ENCODE results near the gene CPA5.

Gene CPA5

GRCh38 chr7:130410868-130411541 is 66.4 kb downstream of the CPA5 start:
- Histone ChIP-seq H3K4me3 (ENCODE audit: control insufficient read depth in 1 of 7, extremely low read depth in 1 of 7, insufficient read depth in 4 of 7, low read depth in 2 of 7, low read length in 6 of 7) (no peak overlapping the region), H3K27ac (ENCODE audit: insufficient read depth in 1 of 2, low read depth in 1 of 2, low read length in 2 of 2, poor library complexity in 1 of 2, severe bottlenecking in 2 of 2) (no peak overlapping the region), H3K36me3 (ENCODE audit: control insufficient read depth in 4 of 4, insufficient read depth in 4 of 4, low read length in 3 of 4) (peaks cover 0 to 5% (median 5%) of the 10 kb centered on the region in 4 experiments), H3K4me1 (ENCODE audit: control extremely low read depth in 1 of 4, control insufficient read depth in 4 of 4, insufficient read depth in 4 of 4, low read length in 3 of 4) (peaks cover 6 to 35% (median 23%) of the 10 kb centered on the region in 4 experiments), H3K27me3 (replicated peaks in 2 of 5; ENCODE audit: control insufficient read depth in 4 of 5, insufficient read depth in 5 of 5, low read length in 4 of 5) (no peaks in the 10 kb centered on the region), H3K9me3 (ENCODE audit: control extremely low read depth in 1 of 5, control insufficient read depth in 4 of 5, insufficient read depth in 2 of 5, low read depth in 1 of 5, low read length in 4 of 5) (no peaks in the 10 kb centered on the region)
- CTCF ChIA-PET: interaction anchor here (1.5 to 1.6 kb wide), 2 partner anchors 8 to 76 kb away, joined by 3 to 4 read pairs; no protein-coding TSS in a partner anchor
- no peak for DNase-seq
- 90% methylated on average over 2 of the region's 4 CpGs for whole genome bisulfite sequencing (ENCODE audit: insufficient coverage)
- POLR2A ChIA-PET: no interaction called here

- CTCF ChIA-PET: interaction anchor here (0.7 to 1.8 kb wide), 3 partner anchors 17 to 126 kb away, joined by 3 to 4 read pairs (median 4); no protein-coding TSS in a partner anchor
- POLR2A ChIA-PET: no interaction called here
- Histone ChIP-seq H3K27me3 (replicated peaks in 2 of 5; ENCODE audit: control insufficient read depth in 4 of 5, insufficient read depth in 5 of 5, low read length in 4 of 5) (no peaks in the 10 kb centered on the region), H3K4me3 (ENCODE audit: control insufficient read depth in 1 of 7, extremely low read depth in 1 of 7, insufficient read depth in 4 of 7, low read depth in 2 of 7, low read length in 6 of 7) (no peak overlapping the region), H3K9me3 (ENCODE audit: control extremely low read depth in 1 of 5, control insufficient read depth in 4 of 5, insufficient read depth in 2 of 5, low read depth in 1 of 5, low read length in 4 of 5) (no peaks in the 10 kb centered on the region), H3K4me1 (ENCODE audit: control extremely low read depth in 1 of 4, control insufficient read depth in 4 of 4, insufficient read depth in 4 of 4, low read length in 3 of 4) (peaks cover 12 to 47% (median 27%) of the 10 kb centered on the region in 4 experiments), H3K36me3 (ENCODE audit: control insufficient read depth in 4 of 4, insufficient read depth in 4 of 4, low read length in 3 of 4) (peaks cover 0 to 5% (median 5%) of the 10 kb centered on the region in 4 experiments), H3K27ac (ENCODE audit: insufficient read depth in 1 of 2, low read depth in 1 of 2, low read length in 2 of 2, poor library complexity in 1 of 2, severe bottlenecking in 2 of 2) (no peak overlapping the region)
- 100% methylated on average over 4 of the region's 4 CpGs for WGBS (ENCODE audit: insufficient coverage)
- DNase-seq: no peak
These were observed 68.6 kb downstream of the CPA5 start for GRCh38 chr7:130413201-130413600.

GRCh38 chr7:130415006-130415405 is 70.4 kb downstream of the CPA5 start:
- Histone ChIP-seq H3K4me1 (ENCODE audit: control extremely low read depth in 1 of 4, control insufficient read depth in 4 of 4, insufficient read depth in 4 of 4, low read length in 3 of 4) (peaks cover 12 to 52% (median 23%) of the 10 kb centered on the region in 4 experiments), H3K27me3 (replicated peaks in 2 of 5; ENCODE audit: control insufficient read depth in 4 of 5, insufficient read depth in 5 of 5, low read length in 4 of 5) (no peaks in the 10 kb centered on the region), H3K27ac (ENCODE audit: insufficient read depth in 1 of 2, low read depth in 1 of 2, low read length in 2 of 2, poor library complexity in 1 of 2, severe bottlenecking in 2 of 2) (no peak overlapping the region), H3K4me3 (ENCODE audit: control insufficient read depth in 1 of 7, extremely low read depth in 1 of 7, insufficient read depth in 4 of 7, low read depth in 2 of 7, low read length in 6 of 7) (no peak overlapping the region), H3K36me3 (ENCODE audit: control insufficient read depth in 4 of 4, insufficient read depth in 4 of 4, low read length in 3 of 4) (peaks cover 0 to 5% (median 5%) of the 10 kb centered on the region in 4 experiments), H3K9me3 (ENCODE audit: control extremely low read depth in 1 of 5, control insufficient read depth in 4 of 5, insufficient read depth in 2 of 5, low read depth in 1 of 5, low read length in 4 of 5) (no peaks in the 10 kb centered on the region)
- POLR2A ChIA-PET: no interaction called here
- peak in 2 of 3 donors; percentile 41 to 53 for DNase-seq
- CTCF ChIA-PET: interaction anchor here (1.4 kb wide), 1 partner anchor 69 kb away, joined by 3 read pairs; no protein-coding TSS in a partner anchor

- H3K36me3 ChIP-seq (ENCODE audit: control insufficient read depth in 4 of 4, insufficient read depth in 4 of 4, low read length in 3 of 4): no peaks in the 10 kb centered on the region
- peak overlapping the region in 1 of 2 experiments; percentile 35 for H3K27ac ChIP-seq (ENCODE audit: insufficient read depth in 1 of 2, low read depth in 1 of 2, low read length in 2 of 2, poor library complexity in 1 of 2, severe bottlenecking in 2 of 2)
- CTCF ChIA-PET: interaction anchor here (0.8 to 2.6 kb wide), 2 partner anchors 17 to 70 kb away, joined by 4 to 7 read pairs; no protein-coding TSS in a partner anchor
- no peaks in the 10 kb centered on the region for H3K27me3 ChIP-seq (replicated peaks in 2 of 5; ENCODE audit: control insufficient read depth in 4 of 5, insufficient read depth in 5 of 5, low read length in 4 of 5)
- POLR2A ChIA-PET: interaction anchor here (0.6 kb wide), 2 partner anchors 72 to 332 kb away, joined by 3 to 5 read pairs; no protein-coding TSS in a partner anchor
- DNase-seq: no peak
- WGBS (ENCODE audit: insufficient coverage): no CpG with 5 or more reads among the region's 5 CpGs
- H3K4me1 ChIP-seq (ENCODE audit: control extremely low read depth in 1 of 4, control insufficient read depth in 4 of 4, insufficient read depth in 4 of 4, low read length in 3 of 4): peaks cover 12 to 58% (median 23%) of the 10 kb centered on the region in 4 experiments
- H3K4me3 ChIP-seq (ENCODE audit: control insufficient read depth in 1 of 7, extremely low read depth in 1 of 7, insufficient read depth in 4 of 7, low read depth in 2 of 7, low read length in 6 of 7): peak overlapping the region in 5 of 7 experiments; percentile 6 to 50 (median 22)
- H3K9me3 ChIP-seq (ENCODE audit: control extremely low read depth in 1 of 5, control insufficient read depth in 4 of 5, insufficient read depth in 2 of 5, low read depth in 1 of 5, low read length in 4 of 5): no peaks in the 10 kb centered on the region
These were observed 72.6 kb downstream of the CPA5 start for GRCh38 chr7:130417213-130417612.

GRCh38 chr7:130418306-130418705 is 73.7 kb downstream of the CPA5 start:
- WGBS (ENCODE audit: insufficient coverage): 100% methylated on average over 5 of the region's 7 CpGs
- ChIA-PET CTCF (no interaction called here), POLR2A (no interaction called here)
- DNase-seq: no peak
- Histone ChIP-seq H3K9me3 (ENCODE audit: control extremely low read depth in 1 of 5, control insufficient read depth in 4 of 5, insufficient read depth in 2 of 5, low read depth in 1 of 5, low read length in 4 of 5) (no peaks in the 10 kb centered on the region), H3K27me3 (replicated peaks in 2 of 5; ENCODE audit: control insufficient read depth in 4 of 5, insufficient read depth in 5 of 5, low read length in 4 of 5) (no peaks in the 10 kb centered on the region), H3K4me3 (ENCODE audit: control insufficient read depth in 1 of 7, extremely low read depth in 1 of 7, insufficient read depth in 4 of 7, low read depth in 2 of 7, low read length in 6 of 7) (no peak overlapping the region), H3K36me3 (ENCODE audit: control insufficient read depth in 4 of 4, insufficient read depth in 4 of 4, low read length in 3 of 4) (no peaks in the 10 kb centered on the region), H3K4me1 (ENCODE audit: control extremely low read depth in 1 of 4, control insufficient read depth in 4 of 4, insufficient read depth in 4 of 4, low read length in 3 of 4) (peaks cover 12 to 60% (median 23%) of the 10 kb centered on the region in 4 experiments), H3K27ac (ENCODE audit: insufficient read depth in 1 of 2, low read depth in 1 of 2, low read length in 2 of 2, poor library complexity in 1 of 2, severe bottlenecking in 2 of 2) (no peak overlapping the region)
